Liver (tissue), 9 donors: Measurements from ENCODE around the gene ABHD3. TPM values are rescaled to one million over a fixed set of nuclear protein-coding genes. Genes with fewer than 3 reads are reported as not detected.

ENCODE experiments used
- DNase-seq: peaks from one replicate; pipeline ENCODE4 v3.0.0-alpha.2; 2017; ENCODE audit warnings: low spot score
- H3K27ac ChIP-seq, 2 donors: one replicate each; pipeline ENCODE4 v1.7.0; 2013; ENCODE audit warnings: inconsistent platforms in 2 of 2, low read length in 2 of 2, control low read depth in 1 of 2, low read depth in 1 of 2, mild to moderate bottlenecking in 1 of 2
- H3K27me3 ChIP-seq, 4 donors: one replicate each; pipeline versions ENCODE4 v1.6.1 to v1.7.0; 2013; ENCODE audit warnings: low read length in 3 of 4, inconsistent platforms in 1 of 4, mild to moderate bottlenecking in 1 of 4, moderate library complexity in 1 of 4; ENCODE audit not compliant: control insufficient read depth in 4 of 4, insufficient read depth in 4 of 4
- H3K36me3 ChIP-seq, 4 donors: one replicate each; pipeline versions ENCODE4 v1.6.1 to v1.7.0; 2013; ENCODE audit warnings: low read length in 3 of 4, mild to moderate bottlenecking in 3 of 4, low read depth in 1 of 4, moderate library complexity in 1 of 4; ENCODE audit not compliant: control insufficient read depth in 4 of 4, insufficient read depth in 3 of 4
- H3K4me1 ChIP-seq, 4 donors: one replicate each; pipeline versions ENCODE4 v1.6.1 to v1.7.0; 2013; ENCODE audit warnings: low read length in 3 of 4, mild to moderate bottlenecking in 3 of 4, moderate library complexity in 1 of 4; ENCODE audit not compliant: control insufficient read depth in 4 of 4, insufficient read depth in 4 of 4
- H3K4me3 ChIP-seq, 3 donors: one replicate each; pipeline versions ENCODE4 v1.6.1 to v1.7.0; 2013; ENCODE audit warnings: low read length in 3 of 3, control low read depth in 1 of 3, low read depth in 1 of 3, mild to moderate bottlenecking in 1 of 3
- H3K9ac ChIP-seq, 2 donors: one replicate each; pipeline ENCODE4 v1.7.0; 2013; ENCODE audit warnings: low read length in 2 of 2, mild to moderate bottlenecking in 2 of 2, moderate library complexity in 2 of 2, control low read depth in 1 of 2, low read depth in 1 of 2
- H3K9me3 ChIP-seq, 4 donors: one replicate each; pipeline versions ENCODE4 v1.6.1 to v1.7.0; 2013; ENCODE audit warnings: low read length in 3 of 4; ENCODE audit not compliant: control insufficient read depth in 4 of 4
- EGR1 ChIP-seq, 2 donors: IDR thresholded peaks; 2 replicates each; pipeline ENCODE4 v1.6.1; 2016 to 2018; ENCODE audit warnings: antibody characterized with exemption in 2 of 2, low read depth in 2 of 2
- FOXA1 ChIP-seq: IDR thresholded peaks from 2 replicates; pipeline ENCODE4 v1.6.1; 2016; ENCODE audit warnings: antibody characterized with exemption
- FOXA2 ChIP-seq: IDR thresholded peaks from 2 replicates; pipeline ENCODE4 v1.6.1; 2016; ENCODE audit warnings: antibody characterized with exemption
- GABPA ChIP-seq, 2 donors: IDR thresholded peaks in 1 of 2; conservative IDR thresholded peaks in 1 of 2; 2 replicates each; pipeline ENCODE4 v1.6.1; 2016; ENCODE audit warnings: antibody characterized with exemption in 2 of 2, mild to moderate bottlenecking in 1 of 2, moderate library complexity in 1 of 2
- HNF4A ChIP-seq, 2 donors: conservative IDR thresholded peaks; 2 replicates each; pipeline ENCODE4 v1.6.1; 2016; ENCODE audit warnings: antibody characterized with exemption in 2 of 2, mild to moderate bottlenecking in 2 of 2
- HNF4G ChIP-seq: IDR thresholded peaks from 2 replicates; pipeline ENCODE4 v1.6.1; 2016; ENCODE audit warnings: antibody characterized with exemption
- JUND ChIP-seq, 2 donors: IDR thresholded peaks; 2 replicates each; pipeline ENCODE4 v1.6.1; 2016; ENCODE audit warnings: antibody characterized with exemption in 2 of 2
- NR2F2 ChIP-seq: IDR thresholded peaks from 2 replicates; pipeline ENCODE4 v1.6.1; 2016; ENCODE audit warnings: antibody characterized with exemption
- RAD21 ChIP-seq, 2 donors: IDR thresholded peaks; 2 replicates each; pipeline ENCODE4 v1.6.1; 2016; ENCODE audit warnings: antibody characterized with exemption in 2 of 2, mild to moderate bottlenecking in 2 of 2
- RXRA ChIP-seq, 2 donors: IDR thresholded peaks; 2 replicates each; pipeline ENCODE4 v1.6.1; 2017 to 2018; ENCODE audit warnings: antibody characterized with exemption in 2 of 2, mild to moderate bottlenecking in 1 of 2
- SP1 ChIP-seq: IDR thresholded peaks from 2 replicates; pipeline ENCODE4 v1.6.1; 2018; ENCODE audit warnings: antibody characterized with exemption, mild to moderate bottlenecking
- TAF1 ChIP-seq: conservative IDR thresholded peaks from 2 replicates; pipeline ENCODE4 v1.6.1; 2016; ENCODE audit warnings: antibody characterized with exemption, mild to moderate bottlenecking
- WGBS: extraction: QIAGEN DNeasy Blood & Tissue Kit; methylation state at CpG from one replicate; pipeline ENCODE4 v1.1.7; 2013; 5-methylcytosine and 5-hydroxymethylcytosine counted together
- polyA plus RNA-seq, 2 donors: library from polyadenylated mRNA; stranded (reverse) in 1 of 2; unstranded in 1 of 2; fragments of 200-250 nt in 1 of 2; fragments of >200 nt in 1 of 2; fragmentation: Nextera tagmentation in 1 of 2; extraction: Ambion mirVana in 1 of 2; gene quantifications; one replicate each; pipeline versions ENCODE4 v1.2.1 to v1.2.3, GENCODE V29; 2013 to 2015
- total RNA-seq, 2 donors: library from RNA; depleted of rRNA; stranded (reverse); fragments of >200 nt; gene quantifications; one replicate each; pipeline ENCODE4 v1.2.3, GENCODE V29; 2014
- TF ChIP-seq, protein P1 (sequence below): fragments of 150-350 bp; IDR thresholded peaks from 2 replicates; pipeline ENCODE4 v1.5.1; 2017; ENCODE audit warnings: improper control_type of control experiment, low read depth, low read length; ENCODE audit not compliant: missing input control
- TF ChIP-seq, protein P2 (sequence below): IDR thresholded peaks from 2 replicates; pipeline ENCODE4 v1.6.1; 2016; ENCODE audit warnings: antibody characterized with exemption
- TF ChIP-seq, protein P3 (sequence below): IDR thresholded peaks from 2 replicates; pipeline ENCODE4 v1.6.1; 2016; ENCODE audit warnings: antibody characterized with exemption
- TF ChIP-seq, protein P4 (sequence below): IDR thresholded peaks from 2 replicates; pipeline ENCODE4 v1.6.1; 2016; ENCODE audit warnings: antibody characterized with exemption
- TF ChIP-seq, protein P5 (sequence below): IDR thresholded peaks from 2 replicates; pipeline ENCODE4 v1.6.1; 2016; ENCODE audit warnings: antibody characterized with exemption, mild to moderate bottlenecking
- donor health status: healthy.
- donor health status: healthy.
- donor health status: healthy.
- donor health status: healthy.
- donor health status: healthy.

The ABHD3 gene
- total and polyA plus RNA-seq, 4 donors: 20.0 to 48.9 (median 33.2) TPM

DNA sequence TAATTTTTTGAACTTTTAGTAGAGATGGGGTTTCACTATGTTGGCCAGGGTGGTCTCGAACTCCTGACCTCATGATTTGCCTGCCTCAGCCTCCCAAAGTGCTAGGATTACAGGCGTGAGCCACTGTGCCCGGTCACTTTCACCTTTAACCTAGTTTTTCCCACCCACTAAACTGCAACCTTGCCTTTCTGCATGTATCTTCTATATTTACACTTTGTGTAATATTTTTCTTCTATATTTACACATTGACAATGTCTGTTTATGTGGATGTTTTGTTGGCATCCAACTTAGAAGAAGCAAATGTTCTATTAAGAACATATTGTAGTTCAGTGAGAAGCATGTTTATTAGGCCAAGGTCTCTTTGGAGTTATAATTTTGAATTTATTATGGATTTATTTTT is 65.8 kb downstream of the ABHD3 start:
- peaks cover 5 to 19% (median 12%) of the 10 kb centered on the region in 4 donors for H3K4me1 ChIP-seq
- WGBS: 45% methylated on average over 3 of the region's 3 CpGs
- TF ChIP-seq FOXA1 (peak; percentile 65), RXRA (IDR thresholded peaks at IDR 0.05) (peak in 1 of 2 donors; percentile 47), FOXA2 (peak; percentile 78)
- TF ChIP-seq, protein P1, sequence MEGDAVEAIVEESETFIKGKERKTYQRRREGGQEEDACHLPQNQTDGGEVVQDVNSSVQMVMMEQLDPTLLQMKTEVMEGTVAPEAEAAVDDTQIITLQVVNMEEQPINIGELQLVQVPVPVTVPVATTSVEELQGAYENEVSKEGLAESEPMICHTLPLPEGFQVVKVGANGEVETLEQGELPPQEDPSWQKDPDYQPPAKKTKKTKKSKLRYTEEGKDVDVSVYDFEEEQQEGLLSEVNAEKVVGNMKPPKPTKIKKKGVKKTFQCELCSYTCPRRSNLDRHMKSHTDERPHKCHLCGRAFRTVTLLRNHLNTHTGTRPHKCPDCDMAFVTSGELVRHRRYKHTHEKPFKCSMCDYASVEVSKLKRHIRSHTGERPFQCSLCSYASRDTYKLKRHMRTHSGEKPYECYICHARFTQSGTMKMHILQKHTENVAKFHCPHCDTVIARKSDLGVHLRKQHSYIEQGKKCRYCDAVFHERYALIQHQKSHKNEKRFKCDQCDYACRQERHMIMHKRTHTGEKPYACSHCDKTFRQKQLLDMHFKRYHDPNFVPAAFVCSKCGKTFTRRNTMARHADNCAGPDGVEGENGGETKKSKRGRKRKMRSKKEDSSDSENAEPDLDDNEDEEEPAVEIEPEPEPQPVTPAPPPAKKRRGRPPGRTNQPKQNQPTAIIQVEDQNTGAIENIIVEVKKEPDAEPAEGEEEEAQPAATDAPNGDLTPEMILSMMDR: no peak
- H3K9me3 ChIP-seq: no peaks in the 10 kb centered on the region
- no peaks in the 10 kb centered on the region for H3K36me3 ChIP-seq
- H3K27me3 ChIP-seq: no peaks in the 10 kb centered on the region
- H3K9ac ChIP-seq: no peak overlapping the region
- DNase-seq: no peak
- H3K27ac ChIP-seq: peak overlapping the region; percentile 41 to 71
- no peak overlapping the region for H3K4me3 ChIP-seq

DNA sequence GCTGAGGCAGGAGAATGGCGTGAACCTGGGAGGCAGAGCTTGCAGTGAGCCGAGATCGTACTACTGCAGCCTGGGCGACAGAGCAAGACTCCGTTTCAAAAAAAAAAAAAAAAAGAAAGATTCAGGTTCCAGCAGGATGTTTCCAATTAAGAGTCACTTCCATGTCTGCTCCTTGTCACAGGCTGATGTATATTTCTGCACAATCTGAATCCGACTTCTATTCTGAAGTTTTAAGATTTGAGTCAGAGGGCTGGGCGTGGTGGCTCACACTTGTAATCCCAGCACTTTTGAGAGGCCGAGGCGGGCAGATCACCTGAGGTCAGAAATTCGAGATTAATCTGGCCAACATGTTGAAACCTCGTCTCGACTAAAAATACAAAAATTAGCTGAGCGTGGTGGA is 67.8 kb downstream of the ABHD3 start:
- DNase-seq: no peak
- WGBS: 93% methylated on average over 13 of the region's 13 CpGs

DNA sequence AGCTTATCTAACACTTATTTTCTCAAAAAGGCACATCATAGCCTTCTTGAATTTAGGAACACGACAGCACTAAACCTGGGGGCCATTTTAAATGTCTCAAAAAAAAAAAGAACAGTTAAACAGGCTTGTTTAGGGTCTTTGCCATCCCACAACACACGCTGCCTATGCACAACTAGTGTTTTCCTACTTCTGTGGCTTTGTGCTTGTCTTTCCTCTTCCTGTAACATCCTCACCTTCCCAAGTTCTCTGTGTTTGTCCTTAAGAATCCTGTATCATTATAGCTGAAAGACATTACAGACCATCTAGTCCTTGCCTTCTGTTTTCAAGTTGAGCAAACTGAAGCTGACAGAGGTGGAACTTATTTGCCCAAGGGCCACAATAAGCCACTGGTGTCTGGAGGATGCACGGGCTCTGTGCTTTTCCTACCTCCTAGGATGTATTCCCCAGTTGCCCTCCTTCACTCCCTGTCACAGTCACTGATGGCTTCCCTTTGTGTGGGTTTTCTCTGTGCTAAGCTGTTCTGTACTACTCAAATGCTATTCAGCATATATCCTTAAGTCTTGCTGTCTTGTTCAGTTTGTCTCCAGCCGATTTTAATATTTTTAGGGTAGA is 69.9 kb downstream of the ABHD3 start:
- Histone ChIP-seq H3K36me3 (peaks cover 2 to 10% (median 6%) of the 10 kb centered on the region in 4 donors), H3K4me3 (no peak overlapping the region), H3K27me3 (no peaks in the 10 kb centered on the region), H3K9ac (no peak overlapping the region), H3K9me3 (no peaks in the 10 kb centered on the region), H3K27ac (no peak overlapping the region), H3K4me1 (peaks cover 5 to 18% (median 12%) of the 10 kb centered on the region in 4 donors)
- 93% methylated on average over 4 of the region's 4 CpGs for WGBS
- DNase-seq: no peak
- TF ChIP-seq HNF4A (conservative IDR thresholded peaks at IDR 0.05): no peak
- no peak for TF ChIP-seq EGR1 (IDR thresholded peaks at IDR 0.05; ENCODE audit: low read depth in 2 of 2)
- TF ChIP-seq SP1: no peak
- TF ChIP-seq, protein P2, sequence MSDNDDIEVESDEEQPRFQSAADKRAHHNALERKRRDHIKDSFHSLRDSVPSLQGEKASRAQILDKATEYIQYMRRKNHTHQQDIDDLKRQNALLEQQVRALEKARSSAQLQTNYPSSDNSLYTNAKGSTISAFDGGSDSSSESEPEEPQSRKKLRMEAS: no peak
- no peak for TF ChIP-seq GABPA (IDR thresholded peaks at IDR 0.05 in 1 of 2, conservative IDR thresholded peaks at IDR 0.05 in 1 of 2)
- no peak for TF ChIP-seq TAF1
- TF ChIP-seq, protein P3, sequence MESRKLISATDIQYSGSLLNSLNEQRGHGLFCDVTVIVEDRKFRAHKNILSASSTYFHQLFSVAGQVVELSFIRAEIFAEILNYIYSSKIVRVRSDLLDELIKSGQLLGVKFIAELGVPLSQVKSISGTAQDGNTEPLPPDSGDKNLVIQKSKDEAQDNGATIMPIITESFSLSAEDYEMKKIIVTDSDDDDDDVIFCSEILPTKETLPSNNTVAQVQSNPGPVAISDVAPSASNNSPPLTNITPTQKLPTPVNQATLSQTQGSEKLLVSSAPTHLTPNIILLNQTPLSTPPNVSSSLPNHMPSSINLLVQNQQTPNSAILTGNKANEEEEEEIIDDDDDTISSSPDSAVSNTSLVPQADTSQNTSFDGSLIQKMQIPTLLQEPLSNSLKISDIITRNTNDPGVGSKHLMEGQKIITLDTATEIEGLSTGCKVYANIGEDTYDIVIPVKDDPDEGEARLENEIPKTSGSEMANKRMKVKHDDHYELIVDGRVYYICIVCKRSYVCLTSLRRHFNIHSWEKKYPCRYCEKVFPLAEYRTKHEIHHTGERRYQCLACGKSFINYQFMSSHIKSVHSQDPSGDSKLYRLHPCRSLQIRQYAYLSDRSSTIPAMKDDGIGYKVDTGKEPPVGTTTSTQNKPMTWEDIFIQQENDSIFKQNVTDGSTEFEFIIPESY: no peak
- no peak for TF ChIP-seq JUND (IDR thresholded peaks at IDR 0.05)
- TF ChIP-seq NR2F2: no peak
- TF ChIP-seq FOXA1: no peak
- TF ChIP-seq RXRA (IDR thresholded peaks at IDR 0.05): no peak
- TF ChIP-seq RAD21 (IDR thresholded peaks at IDR 0.05): no peak
- TF ChIP-seq HNF4G: no peak
- TF ChIP-seq, protein P4, sequence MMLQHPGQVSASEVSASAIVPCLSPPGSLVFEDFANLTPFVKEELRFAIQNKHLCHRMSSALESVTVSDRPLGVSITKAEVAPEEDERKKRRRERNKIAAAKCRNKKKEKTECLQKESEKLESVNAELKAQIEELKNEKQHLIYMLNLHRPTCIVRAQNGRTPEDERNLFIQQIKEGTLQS: no peak

More for the DNA sequence above, 67.8 kb downstream of the ABHD3 start:
- Histone ChIP-seq H3K9ac (no peak overlapping the region), H3K9me3 (no peaks in the 10 kb centered on the region), H3K36me3 (peaks cover 0 to 2% (median 2%) of the 10 kb centered on the region in 4 donors), H3K4me1 (peaks cover 5 to 19% (median 12%) of the 10 kb centered on the region in 4 donors), H3K4me3 (no peak overlapping the region), H3K27ac (no peak overlapping the region), H3K27me3 (no peaks in the 10 kb centered on the region)
- TF ChIP-seq SP1 (no peak), FOXA1 (no peak), EGR1 (IDR thresholded peaks at IDR 0.05; ENCODE audit: low read depth in 2 of 2) (no peak), JUND (IDR thresholded peaks at IDR 0.05) (no peak)
- TF ChIP-seq, protein P5, sequence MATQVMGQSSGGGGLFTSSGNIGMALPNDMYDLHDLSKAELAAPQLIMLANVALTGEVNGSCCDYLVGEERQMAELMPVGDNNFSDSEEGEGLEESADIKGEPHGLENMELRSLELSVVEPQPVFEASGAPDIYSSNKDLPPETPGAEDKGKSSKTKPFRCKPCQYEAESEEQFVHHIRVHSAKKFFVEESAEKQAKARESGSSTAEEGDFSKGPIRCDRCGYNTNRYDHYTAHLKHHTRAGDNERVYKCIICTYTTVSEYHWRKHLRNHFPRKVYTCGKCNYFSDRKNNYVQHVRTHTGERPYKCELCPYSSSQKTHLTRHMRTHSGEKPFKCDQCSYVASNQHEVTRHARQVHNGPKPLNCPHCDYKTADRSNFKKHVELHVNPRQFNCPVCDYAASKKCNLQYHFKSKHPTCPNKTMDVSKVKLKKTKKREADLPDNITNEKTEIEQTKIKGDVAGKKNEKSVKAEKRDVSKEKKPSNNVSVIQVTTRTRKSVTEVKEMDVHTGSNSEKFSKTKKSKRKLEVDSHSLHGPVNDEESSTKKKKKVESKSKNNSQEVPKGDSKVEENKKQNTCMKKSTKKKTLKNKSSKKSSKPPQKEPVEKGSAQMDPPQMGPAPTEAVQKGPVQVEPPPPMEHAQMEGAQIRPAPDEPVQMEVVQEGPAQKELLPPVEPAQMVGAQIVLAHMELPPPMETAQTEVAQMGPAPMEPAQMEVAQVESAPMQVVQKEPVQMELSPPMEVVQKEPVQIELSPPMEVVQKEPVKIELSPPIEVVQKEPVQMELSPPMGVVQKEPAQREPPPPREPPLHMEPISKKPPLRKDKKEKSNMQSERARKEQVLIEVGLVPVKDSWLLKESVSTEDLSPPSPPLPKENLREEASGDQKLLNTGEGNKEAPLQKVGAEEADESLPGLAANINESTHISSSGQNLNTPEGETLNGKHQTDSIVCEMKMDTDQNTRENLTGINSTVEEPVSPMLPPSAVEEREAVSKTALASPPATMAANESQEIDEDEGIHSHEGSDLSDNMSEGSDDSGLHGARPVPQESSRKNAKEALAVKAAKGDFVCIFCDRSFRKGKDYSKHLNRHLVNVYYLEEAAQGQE: no peak
- TF ChIP-seq, protein P4: no peak
